Measurements from ENCODE around the gene MRPS35. TPM values are rescaled to one million over a fixed set of nuclear protein-coding genes. Genes with fewer than 3 reads are reported as not detected.
A peak's percentile ranks its signal among the peaks of the same experiment; 100 is the strongest.

Gene MRPS35
- total and polyA plus RNA-seq, 2 experiments from 2014 or later = 67.4 to 88.1 TPM

- H3K36me3 ChIP-seq (replicated peaks; ENCODE audit: insufficient read depth, low read depth) = no peaks in the 10 kb centered on the region
- no peak overlapping the region for H3K27ac ChIP-seq
- 91% methylated on average over 1 of the region's 1 CpG for WGBS (ENCODE audit: low lambda C conversion rate, missing lambda C conversion rate)
- H3K9me3 ChIP-seq (ENCODE audit: low read depth) = no peaks in the 10 kb centered on the region
- H3K9me2 ChIP-seq (replicated peaks; ENCODE audit: insufficient read depth) = no peaks in the 10 kb centered on the region
- H3K4me2 ChIP-seq = no peak overlapping the region
- TF ChIP-seq EZH2phosphoT487 (IDR thresholded peaks at IDR 0.05; ENCODE audit: low read depth, severe bottlenecking, unreplicated experiment) (no peak), CTCF (IDR thresholded peaks at IDR 0.05; ENCODE audit: poor library complexity) (no peak)
- no peaks in the 10 kb centered on the region for H3K79me2 ChIP-seq
- no peak for DNase-seq (ENCODE audit: low spot score)
- no peak overlapping the region for H2AFZ ChIP-seq
- H3K4me1 ChIP-seq (ENCODE audit: insufficient read depth) = no peaks in the 10 kb centered on the region
- H3K4me3 ChIP-seq = no peak overlapping the region
- no peaks in the 10 kb centered on the region for H4K20me1 ChIP-seq (ENCODE audit: insufficient read depth, poor library complexity, severe bottlenecking)
- H3K27me3 ChIP-seq = no peaks in the 10 kb centered on the region
These were observed 12.6 kb downstream of the MRPS35 start for GRCh38 chr12:27723212-27723611.

- TF ChIP-seq EZH2 (IDR thresholded peaks at IDR 0.05; ENCODE audit: borderline replicate concordance) = no peak
- no peak for TF ChIP-seq CTCF (IDR thresholded peaks at IDR 0.05; ENCODE audit: poor library complexity)
- no peak for TF ChIP-seq EZH2phosphoT487 (IDR thresholded peaks at IDR 0.05; ENCODE audit: low read depth, severe bottlenecking, unreplicated experiment)
- Histone ChIP-seq H3K36me3 (replicated peaks; ENCODE audit: insufficient read depth, low read depth) (no peaks in the 10 kb centered on the region), H3K9me2 (replicated peaks; ENCODE audit: insufficient read depth) (no peaks in the 10 kb centered on the region), H3K27ac (no peak overlapping the region), H3K27me3 (no peaks in the 10 kb centered on the region), H3K4me2 (no peak overlapping the region), H4K20me1 (ENCODE audit: insufficient read depth, poor library complexity, severe bottlenecking) (no peaks in the 10 kb centered on the region), H3K9me3 (ENCODE audit: low read depth) (no peaks in the 10 kb centered on the region), H3K4me1 (ENCODE audit: insufficient read depth) (no peaks in the 10 kb centered on the region), H2AFZ (no peak overlapping the region), H3K79me2 (no peaks in the 10 kb centered on the region), H3K4me3 (no peak overlapping the region)
- WGBS (ENCODE audit: low lambda C conversion rate, missing lambda C conversion rate) = 89% methylated on average over 4 of the region's 4 CpGs
- DNase-seq (ENCODE audit: low spot score) = no peak
These were observed 19.5 kb downstream of the MRPS35 start for GRCh38 chr12:27730097-27730588.

- no peaks in the 10 kb centered on the region for H3K9me2 ChIP-seq (replicated peaks; ENCODE audit: insufficient read depth)
- H3K27ac ChIP-seq = no peak overlapping the region
- H4K20me1 ChIP-seq (ENCODE audit: insufficient read depth, poor library complexity, severe bottlenecking) = no peaks in the 10 kb centered on the region
- no peaks in the 10 kb centered on the region for H3K4me1 ChIP-seq (ENCODE audit: insufficient read depth)
- H3K79me2 ChIP-seq = no peaks in the 10 kb centered on the region
- no peaks in the 10 kb centered on the region for H3K27me3 ChIP-seq
- H3K36me3 ChIP-seq (replicated peaks; ENCODE audit: insufficient read depth, low read depth) = no peaks in the 10 kb centered on the region
- H3K4me2 ChIP-seq = no peak overlapping the region
- H2AFZ ChIP-seq = no peak overlapping the region
- H3K9me3 ChIP-seq (ENCODE audit: low read depth) = no peaks in the 10 kb centered on the region
- no peak overlapping the region for H3K4me3 ChIP-seq
- peak; percentile 20 for DNase-seq (ENCODE audit: low spot score)
- TF ChIP-seq EZH2phosphoT487 (IDR thresholded peaks at IDR 0.05; ENCODE audit: low read depth, severe bottlenecking, unreplicated experiment) (no peak), CTCF (IDR thresholded peaks at IDR 0.05; ENCODE audit: poor library complexity) (peak; percentile 19), EZH2 (IDR thresholded peaks at IDR 0.05; ENCODE audit: borderline replicate concordance) (no peak)
- 81% methylated on average over 2 of the region's 2 CpGs for WGBS (ENCODE audit: low lambda C conversion rate, missing lambda C conversion rate)
These were observed 21.6 kb downstream of the MRPS35 start for GRCh38 chr12:27732281-27732680.

Data from hepatocyte (in vitro differentiated cells).